ENCODE results near the gene GJD4.

GJD4 gene

DNA sequence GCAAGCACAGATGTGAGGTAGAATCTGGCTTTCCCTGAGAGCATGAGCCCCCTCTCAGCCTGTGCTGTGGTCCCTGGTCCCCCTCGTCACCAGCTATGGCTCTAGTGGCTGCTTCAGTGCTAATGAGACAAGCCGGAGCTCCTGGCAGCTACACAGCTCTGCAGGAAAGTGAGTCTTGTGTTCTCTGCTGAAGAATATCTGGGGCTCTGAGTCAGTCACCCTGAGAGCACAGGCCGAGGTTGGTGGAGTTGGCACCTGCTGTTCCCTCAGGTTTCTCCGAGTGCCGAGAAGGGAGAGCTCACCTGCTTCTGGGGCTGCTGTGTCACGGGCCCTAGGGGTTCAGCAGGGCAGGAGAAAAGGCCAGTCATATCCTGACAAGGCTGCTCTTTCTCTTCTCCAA is 37.2 kb upstream of the GJD4 start:
- H3K4me1 ChIP-seq (ENCODE audit: control insufficient read depth in 1 of 2, insufficient read depth in 2 of 2, low read length in 2 of 2) = no peaks in the 10 kb centered on the region
- H3K27ac ChIP-seq (ENCODE audit: low read depth, low read length) = no peak overlapping the region
- peaks cover 36 to 41% of the 10 kb centered on the region in 2 donors for H3K36me3 ChIP-seq (ENCODE audit: control insufficient read depth in 1 of 2, insufficient read depth in 2 of 2, low read length in 2 of 2)
- H3K9me3 ChIP-seq (ENCODE audit: control insufficient read depth in 1 of 2, low read length in 2 of 2) = no peaks in the 10 kb centered on the region
- no peaks in the 10 kb centered on the region for H3K27me3 ChIP-seq (ENCODE audit: control insufficient read depth in 1 of 2, insufficient read depth in 2 of 2, low read length in 2 of 2)
- no peak overlapping the region for H3K4me3 ChIP-seq (ENCODE audit: low read depth in 1 of 2, low read length in 2 of 2)
- no peak overlapping the region for H3K9ac ChIP-seq (ENCODE audit: low read depth in 1 of 2, low read length in 2 of 2)

DNA sequence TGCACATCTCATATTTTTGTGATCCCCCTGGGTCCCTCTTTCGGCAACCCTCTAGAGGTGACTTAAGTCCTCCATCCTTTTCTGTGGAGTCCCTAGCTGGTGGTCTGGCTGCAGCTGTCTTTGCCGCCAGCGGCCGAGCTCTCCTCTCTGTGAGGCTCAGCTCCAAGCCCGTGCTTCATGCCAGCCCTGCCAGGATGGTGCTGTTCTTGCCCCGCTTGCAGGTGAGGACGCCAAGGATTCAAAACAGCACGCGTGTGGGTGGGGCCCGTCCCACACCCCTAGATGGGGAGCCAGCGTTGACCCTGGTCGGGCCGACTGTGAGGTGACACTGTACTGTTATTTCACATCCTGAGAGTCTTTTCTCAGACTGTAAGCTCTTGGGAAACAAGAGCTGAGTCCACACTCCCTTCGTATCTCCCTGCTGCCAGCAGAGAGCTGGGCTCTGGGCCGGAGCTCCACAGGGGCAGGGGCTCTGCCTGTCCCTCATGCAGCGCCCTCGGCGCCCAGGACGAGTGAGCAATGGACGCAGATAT is 36.6 kb upstream of the GJD4 start:
- no peak overlapping the region for H3K27ac ChIP-seq (ENCODE audit: low read depth, low read length)
- H3K9me3 ChIP-seq (ENCODE audit: control insufficient read depth in 1 of 2, low read length in 2 of 2) = no peaks in the 10 kb centered on the region
- no peaks in the 10 kb centered on the region for H3K4me1 ChIP-seq (ENCODE audit: control insufficient read depth in 1 of 2, insufficient read depth in 2 of 2, low read length in 2 of 2)
- H3K36me3 ChIP-seq (ENCODE audit: control insufficient read depth in 1 of 2, insufficient read depth in 2 of 2, low read length in 2 of 2) = peaks cover 36 to 42% of the 10 kb centered on the region in 2 donors
- no peak overlapping the region for H3K9ac ChIP-seq (ENCODE audit: low read depth in 1 of 2, low read length in 2 of 2)
- H3K4me3 ChIP-seq (ENCODE audit: low read depth in 1 of 2, low read length in 2 of 2) = no peak overlapping the region
- H3K27me3 ChIP-seq (ENCODE audit: control insufficient read depth in 1 of 2, insufficient read depth in 2 of 2, low read length in 2 of 2) = no peaks in the 10 kb centered on the region

DNA sequence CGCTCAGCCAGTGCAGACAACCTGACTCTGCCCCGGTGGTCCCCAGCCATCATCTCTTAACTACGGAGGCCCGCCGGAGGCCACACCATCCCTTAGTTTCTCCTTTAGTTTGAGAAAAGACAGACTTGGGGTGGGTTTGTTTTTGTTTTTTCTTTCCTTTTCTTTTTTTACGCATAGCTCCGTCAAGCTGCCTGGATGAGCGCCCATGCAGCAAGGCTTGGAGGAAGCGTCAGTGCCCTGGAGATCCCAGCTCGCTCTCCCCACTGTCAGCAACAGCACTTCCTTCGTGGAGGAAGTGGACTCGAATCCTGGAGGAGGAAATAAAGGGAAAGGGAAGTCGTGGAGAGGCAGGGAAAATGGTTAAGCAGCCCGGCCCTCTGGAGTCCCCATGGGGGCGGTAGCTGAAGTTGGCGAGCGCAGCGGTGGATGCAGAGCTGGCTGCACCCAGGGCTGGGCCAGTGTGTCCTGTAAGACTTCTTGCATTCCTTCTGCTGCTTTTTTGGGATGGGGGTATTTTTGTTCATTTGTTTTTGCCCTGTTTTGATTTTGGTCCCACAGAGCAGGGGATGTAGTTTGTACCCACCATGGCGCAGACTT is 35.9 kb upstream of the GJD4 start:
- Histone ChIP-seq H3K9ac (ENCODE audit: low read depth in 1 of 2, low read length in 2 of 2) (no peak overlapping the region), H3K9me3 (ENCODE audit: control insufficient read depth in 1 of 2, low read length in 2 of 2) (no peaks in the 10 kb centered on the region), H3K27ac (ENCODE audit: low read depth, low read length) (no peak overlapping the region), H3K4me3 (ENCODE audit: low read depth in 1 of 2, low read length in 2 of 2) (no peak overlapping the region), H3K4me1 (ENCODE audit: control insufficient read depth in 1 of 2, insufficient read depth in 2 of 2, low read length in 2 of 2) (no peaks in the 10 kb centered on the region), H3K36me3 (ENCODE audit: control insufficient read depth in 1 of 2, insufficient read depth in 2 of 2, low read length in 2 of 2) (peaks cover 34 to 43% of the 10 kb centered on the region in 2 donors), H3K27me3 (ENCODE audit: control insufficient read depth in 1 of 2, insufficient read depth in 2 of 2, low read length in 2 of 2) (no peaks in the 10 kb centered on the region)

DNA sequence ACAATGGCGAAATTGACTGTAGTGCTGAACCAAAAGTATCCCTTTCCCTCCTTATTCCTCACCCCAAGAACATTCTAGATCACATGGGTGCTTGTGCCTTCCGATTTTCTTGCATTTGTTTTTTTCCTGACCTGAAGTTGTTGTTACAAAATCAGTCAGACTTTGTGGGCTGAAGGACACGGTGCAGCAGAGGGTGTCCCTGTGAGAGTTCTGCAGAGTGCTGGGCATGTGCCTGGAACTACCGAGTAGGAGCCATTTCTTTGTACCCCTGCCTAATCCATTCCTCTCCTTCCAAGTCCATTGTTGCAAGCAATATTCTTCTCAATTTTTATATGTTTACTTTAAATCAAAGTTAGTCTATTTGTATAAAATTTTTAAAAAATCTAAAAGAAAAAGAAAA is 35.3 kb upstream of the GJD4 start:
- Histone ChIP-seq H3K27ac (ENCODE audit: low read depth, low read length) (no peak overlapping the region), H3K9ac (ENCODE audit: low read depth in 1 of 2, low read length in 2 of 2) (no peak overlapping the region), H3K27me3 (ENCODE audit: control insufficient read depth in 1 of 2, insufficient read depth in 2 of 2, low read length in 2 of 2) (no peaks in the 10 kb centered on the region), H3K9me3 (ENCODE audit: control insufficient read depth in 1 of 2, low read length in 2 of 2) (no peaks in the 10 kb centered on the region), H3K36me3 (ENCODE audit: control insufficient read depth in 1 of 2, insufficient read depth in 2 of 2, low read length in 2 of 2) (peaks cover 31 to 42% of the 10 kb centered on the region in 2 donors), H3K4me3 (ENCODE audit: low read depth in 1 of 2, low read length in 2 of 2) (no peak overlapping the region), H3K4me1 (ENCODE audit: control insufficient read depth in 1 of 2, insufficient read depth in 2 of 2, low read length in 2 of 2) (no peaks in the 10 kb centered on the region)

DNA sequence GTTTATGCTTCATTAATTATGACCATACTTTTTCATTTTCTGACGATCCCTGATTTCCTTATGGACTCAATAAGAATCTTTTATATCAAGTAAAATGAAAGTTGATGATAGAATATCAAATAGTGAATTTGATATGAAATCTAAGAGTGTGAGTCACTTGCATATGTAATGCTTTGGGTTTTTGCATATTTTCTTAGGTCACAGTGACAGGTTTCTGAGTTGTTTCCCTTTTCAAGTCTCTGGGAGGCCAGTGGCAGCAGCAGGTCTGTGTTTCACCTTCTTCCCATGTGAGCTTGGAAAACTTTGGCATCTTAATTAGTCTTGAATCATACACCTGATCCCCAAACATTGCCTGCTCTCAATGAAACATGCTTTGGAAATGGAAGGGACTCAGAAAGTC is 34.7 kb upstream of the GJD4 start:
- H3K27me3 ChIP-seq (ENCODE audit: control insufficient read depth in 1 of 2, insufficient read depth in 2 of 2, low read length in 2 of 2) = no peaks in the 10 kb centered on the region
- peaks cover 35 to 44% of the 10 kb centered on the region in 2 donors for H3K36me3 ChIP-seq (ENCODE audit: control insufficient read depth in 1 of 2, insufficient read depth in 2 of 2, low read length in 2 of 2)
- H3K9ac ChIP-seq (ENCODE audit: low read depth in 1 of 2, low read length in 2 of 2) = no peak overlapping the region
- no peak overlapping the region for H3K27ac ChIP-seq (ENCODE audit: low read depth, low read length)
- H3K4me3 ChIP-seq (ENCODE audit: low read depth in 1 of 2, low read length in 2 of 2) = no peak overlapping the region
- no peaks in the 10 kb centered on the region for H3K9me3 ChIP-seq (ENCODE audit: control insufficient read depth in 1 of 2, low read length in 2 of 2)
- H3K4me1 ChIP-seq (ENCODE audit: control insufficient read depth in 1 of 2, insufficient read depth in 2 of 2, low read length in 2 of 2) = no peaks in the 10 kb centered on the region

DNA sequence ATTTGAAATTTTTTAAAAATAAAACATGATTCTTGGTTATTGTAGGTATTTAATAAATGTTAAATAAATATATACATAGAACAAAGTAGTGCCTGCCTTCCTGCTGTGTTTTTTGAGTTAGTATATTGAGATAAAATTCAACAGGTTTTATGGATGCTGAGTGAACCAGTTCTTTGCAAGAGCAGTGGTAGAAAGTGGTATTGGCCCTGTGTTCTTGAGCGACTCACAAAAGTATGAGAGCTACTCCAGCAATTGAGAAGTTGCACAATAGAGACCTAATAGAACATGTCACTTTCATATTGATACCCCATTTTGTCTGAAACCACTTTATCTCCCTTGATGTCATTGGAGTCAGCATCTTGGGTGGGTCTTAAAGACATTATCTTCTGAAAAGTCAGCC is 32.6 kb upstream of the GJD4 start:
- no peaks in the 10 kb centered on the region for H3K4me1 ChIP-seq (ENCODE audit: control insufficient read depth in 1 of 2, insufficient read depth in 2 of 2, low read length in 2 of 2)
- H3K9me3 ChIP-seq (ENCODE audit: control insufficient read depth in 1 of 2, low read length in 2 of 2) = no peaks in the 10 kb centered on the region
- H3K27ac ChIP-seq (ENCODE audit: low read depth, low read length) = no peak overlapping the region
- no peak overlapping the region for H3K4me3 ChIP-seq (ENCODE audit: low read depth in 1 of 2, low read length in 2 of 2)
- H3K9ac ChIP-seq (ENCODE audit: low read depth in 1 of 2, low read length in 2 of 2) = no peak overlapping the region
- peaks cover 24 to 37% of the 10 kb centered on the region in 2 donors for H3K36me3 ChIP-seq (ENCODE audit: control insufficient read depth in 1 of 2, insufficient read depth in 2 of 2, low read length in 2 of 2)
- no peaks in the 10 kb centered on the region for H3K27me3 ChIP-seq (ENCODE audit: control insufficient read depth in 1 of 2, insufficient read depth in 2 of 2, low read length in 2 of 2)

DNA sequence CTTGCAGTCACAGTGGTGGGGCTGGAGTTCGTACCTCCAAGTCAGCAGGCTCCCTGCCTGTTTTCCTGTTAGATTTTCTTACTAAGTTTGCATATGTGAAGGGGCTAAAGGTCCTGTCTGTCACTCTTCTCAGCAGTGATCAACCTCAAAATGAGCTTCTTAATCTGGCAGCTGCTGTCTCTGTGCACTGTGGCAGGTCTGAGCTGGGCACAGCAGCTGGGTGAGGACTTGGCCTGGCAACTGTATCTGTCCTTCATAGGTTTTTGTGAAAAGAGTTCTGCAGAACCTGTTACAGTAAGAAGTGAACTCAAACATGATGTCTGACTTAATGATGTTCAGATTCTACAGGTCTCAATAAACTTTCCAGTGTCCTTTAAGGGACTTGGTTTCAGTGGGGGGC is 31.3 kb upstream of the GJD4 start:
- H3K27me3 ChIP-seq (ENCODE audit: control insufficient read depth in 1 of 2, insufficient read depth in 2 of 2, low read length in 2 of 2) = no peaks in the 10 kb centered on the region
- no peak overlapping the region for H3K27ac ChIP-seq (ENCODE audit: low read depth, low read length)
- no peaks in the 10 kb centered on the region for H3K4me1 ChIP-seq (ENCODE audit: control insufficient read depth in 1 of 2, insufficient read depth in 2 of 2, low read length in 2 of 2)
- peaks cover 13 to 26% of the 10 kb centered on the region in 2 donors for H3K36me3 ChIP-seq (ENCODE audit: control insufficient read depth in 1 of 2, insufficient read depth in 2 of 2, low read length in 2 of 2)
- no peak overlapping the region for H3K9ac ChIP-seq (ENCODE audit: low read depth in 1 of 2, low read length in 2 of 2)
- no peak overlapping the region for H3K4me3 ChIP-seq (ENCODE audit: low read depth in 1 of 2, low read length in 2 of 2)
- no peaks in the 10 kb centered on the region for H3K9me3 ChIP-seq (ENCODE audit: control insufficient read depth in 1 of 2, low read length in 2 of 2)

DNA sequence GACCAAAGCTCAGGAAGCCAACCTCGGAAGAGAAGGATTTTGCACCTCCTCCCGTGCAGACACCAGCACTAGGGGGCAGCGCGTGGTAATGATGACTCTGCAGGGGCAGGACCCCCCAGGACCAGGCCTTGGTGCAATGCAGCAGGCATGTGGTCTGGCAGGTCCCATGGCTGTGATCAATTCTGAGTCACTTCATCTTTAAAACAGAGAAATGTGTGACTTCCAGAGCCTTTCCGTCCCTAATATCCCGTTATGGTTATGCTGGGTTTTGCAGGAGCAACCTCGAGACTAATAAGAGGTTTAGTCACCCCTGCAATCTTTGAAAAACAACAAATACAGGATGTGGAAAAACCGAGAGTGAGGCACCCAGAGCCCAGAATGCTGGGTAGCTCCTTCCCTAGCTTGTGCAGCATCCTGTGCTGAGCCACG is 30.2 kb upstream of the GJD4 start:
- H3K36me3 ChIP-seq (ENCODE audit: control insufficient read depth in 1 of 2, insufficient read depth in 2 of 2, low read length in 2 of 2) = peaks cover 7 to 15% of the 10 kb centered on the region in 2 donors
- no peak overlapping the region for H3K9ac ChIP-seq (ENCODE audit: low read depth in 1 of 2, low read length in 2 of 2)
- no peaks in the 10 kb centered on the region for H3K9me3 ChIP-seq (ENCODE audit: control insufficient read depth in 1 of 2, low read length in 2 of 2)
- H3K27me3 ChIP-seq (ENCODE audit: control insufficient read depth in 1 of 2, insufficient read depth in 2 of 2, low read length in 2 of 2) = no peaks in the 10 kb centered on the region
- no peak overlapping the region for H3K27ac ChIP-seq (ENCODE audit: low read depth, low read length)
- no peaks in the 10 kb centered on the region for H3K4me1 ChIP-seq (ENCODE audit: control insufficient read depth in 1 of 2, insufficient read depth in 2 of 2, low read length in 2 of 2)
- no peak overlapping the region for H3K4me3 ChIP-seq (ENCODE audit: low read depth in 1 of 2, low read length in 2 of 2)

DNA sequence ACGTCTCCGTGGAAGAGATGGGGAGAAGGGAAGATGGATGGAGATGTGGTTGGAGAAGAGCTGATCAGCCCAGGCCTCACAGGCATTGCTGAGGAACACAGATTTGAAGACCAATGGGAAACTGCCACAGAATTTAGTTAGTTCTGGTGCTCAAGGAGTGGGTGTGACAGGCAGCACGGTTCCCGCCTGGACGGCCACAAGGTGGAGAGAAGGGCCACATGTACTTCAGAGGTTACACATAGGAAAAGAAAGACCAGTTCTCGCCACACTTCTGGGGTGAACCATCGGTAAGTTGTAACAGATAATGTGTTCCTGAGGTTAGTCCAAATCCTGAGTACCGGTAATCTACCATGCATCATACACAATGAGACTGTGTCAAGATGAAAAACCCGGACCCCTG is 29.5 kb upstream of the GJD4 start:
- H3K36me3 ChIP-seq (ENCODE audit: control insufficient read depth in 1 of 2, insufficient read depth in 2 of 2, low read length in 2 of 2) = peaks cover 7 to 15% of the 10 kb centered on the region in 2 donors
- no peaks in the 10 kb centered on the region for H3K9me3 ChIP-seq (ENCODE audit: control insufficient read depth in 1 of 2, low read length in 2 of 2)
- no peak overlapping the region for H3K4me3 ChIP-seq (ENCODE audit: low read depth in 1 of 2, low read length in 2 of 2)
- no peaks in the 10 kb centered on the region for H3K27me3 ChIP-seq (ENCODE audit: control insufficient read depth in 1 of 2, insufficient read depth in 2 of 2, low read length in 2 of 2)
- no peak overlapping the region for H3K9ac ChIP-seq (ENCODE audit: low read depth in 1 of 2, low read length in 2 of 2)
- no peaks in the 10 kb centered on the region for H3K4me1 ChIP-seq (ENCODE audit: control insufficient read depth in 1 of 2, insufficient read depth in 2 of 2, low read length in 2 of 2)
- no peak overlapping the region for H3K27ac ChIP-seq (ENCODE audit: low read depth, low read length)

DNA sequence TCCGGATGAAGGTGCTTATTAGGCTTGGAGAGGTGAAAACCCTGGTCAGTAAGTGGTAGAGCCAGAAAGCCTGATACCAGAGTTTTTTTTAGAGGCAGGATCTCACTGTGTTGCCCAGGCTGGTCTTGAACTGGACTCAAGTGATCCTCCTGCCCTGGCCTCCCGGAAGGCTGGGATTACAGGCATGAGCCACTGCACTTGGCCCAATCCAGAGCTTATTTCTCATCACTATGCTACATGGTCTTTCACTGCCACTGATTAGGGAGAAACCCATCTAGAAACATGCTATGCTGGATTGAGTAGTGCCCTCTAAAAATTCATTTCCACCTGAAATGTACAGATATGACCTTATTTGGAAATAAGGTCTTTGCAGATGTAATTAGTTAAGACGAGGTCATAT is 28.4 kb upstream of the GJD4 start:
- Histone ChIP-seq H3K36me3 (ENCODE audit: control insufficient read depth in 1 of 2, insufficient read depth in 2 of 2, low read length in 2 of 2) (peaks cover 7 to 15% of the 10 kb centered on the region in 2 donors), H3K27me3 (ENCODE audit: control insufficient read depth in 1 of 2, insufficient read depth in 2 of 2, low read length in 2 of 2) (no peaks in the 10 kb centered on the region), H3K4me3 (ENCODE audit: low read depth in 1 of 2, low read length in 2 of 2) (no peak overlapping the region), H3K4me1 (ENCODE audit: control insufficient read depth in 1 of 2, insufficient read depth in 2 of 2, low read length in 2 of 2) (no peaks in the 10 kb centered on the region), H3K9me3 (ENCODE audit: control insufficient read depth in 1 of 2, low read length in 2 of 2) (no peaks in the 10 kb centered on the region), H3K27ac (ENCODE audit: low read depth, low read length) (no peak overlapping the region), H3K9ac (ENCODE audit: low read depth in 1 of 2, low read length in 2 of 2) (no peak overlapping the region)
